ENCODE data around the gene ALCAM. TPM values are rescaled to one million over a fixed set of nuclear protein-coding genes. Genes with fewer than 3 reads are reported as not detected.

Gene ALCAM
- total and polyA plus RNA-seq, 2 of the 8 experiments (the other 6 are each of a cell fraction or from before 2014, with no cell fraction given) = 10.8 to 33.0 TPM

GRCh38 chr3:105414841-105415240 lies 48.1 kb downstream of the ALCAM start:
- Histone ChIP-seq H3K4me3 (ENCODE audit: extremely low read depth in 1 of 4, insufficient read depth in 2 of 4, low read depth in 3 of 4, low read length in 4 of 4) (no peak overlapping the region), H3K56ac (replicated peaks; ENCODE audit: insufficient read length, low read depth, low read length) (no peak overlapping the region), H3K23me2 (ENCODE audit: low read depth, low read length) (no peaks in the 10 kb centered on the region), H4K8ac (ENCODE audit: extremely low read depth, insufficient read depth, low read length) (no peak overlapping the region), H3K4ac (replicated peaks; ENCODE audit: insufficient read length, low read depth, low read length) (no peak overlapping the region), H3K27me3 (replicated peaks in 1 of 4; ENCODE audit: control insufficient read depth in 3 of 4, extremely low read depth in 1 of 4, insufficient read depth in 3 of 4, low read length in 3 of 4) (no peaks in the 10 kb centered on the region), H2BK120ac (replicated peaks; ENCODE audit: low read depth, low read length) (no peak overlapping the region), H3K79me2 (ENCODE audit: control insufficient read depth in 1 of 2, insufficient read depth in 2 of 2, low read length in 2 of 2) (peaks cover 0 to 4% of the 10 kb centered on the region in 2 experiments; a peak in 2 of 4 replicates), H2BK12ac (ENCODE audit: low read depth, low read length) (no peak overlapping the region), H3K27ac (ENCODE audit: low read depth, low read length) (no peak overlapping the region), H3K79me1 (ENCODE audit: low read depth, low read length) (0 out of 2 replicates have a peak, but pooled peaks cover 2% of the 10 kb centered on the region), H4K5ac (ENCODE audit: insufficient read length, low read depth, low read length) (no peak overlapping the region), H3K14ac (ENCODE audit: insufficient read length) (no peak overlapping the region), H3K4me2 (ENCODE audit: insufficient read depth in 1 of 2, low read depth in 2 of 2, low read length in 2 of 2) (no peak overlapping the region), H3K23ac (ENCODE audit: insufficient read length) (no peak overlapping the region), H2BK20ac (ENCODE audit: low read length) (no peak overlapping the region), H3K4me1 (replicated peaks in 1 of 4; ENCODE audit: control insufficient read depth in 3 of 4, insufficient read depth in 4 of 4, low read length in 3 of 4) (no peaks in the 10 kb centered on the region), H2AFZ (ENCODE audit: low read length) (no peak overlapping the region), H3K36me3 (ENCODE audit: control insufficient read depth in 2 of 4, insufficient read depth in 4 of 4, low read length in 3 of 4) (no peaks in the 10 kb centered on the region), H2BK5ac (ENCODE audit: low read depth, low read length) (no peak overlapping the region), H4K20me1 (replicated peaks in 1 of 2; ENCODE audit: control insufficient read depth in 1 of 2, insufficient read depth in 2 of 2, low read length in 2 of 2) (no peaks in the 10 kb centered on the region), H3K9ac (replicated peaks in 1 of 4; ENCODE audit: extremely low read depth in 1 of 4, low read depth in 3 of 4, low read length in 3 of 4) (no peak overlapping the region), H4K91ac (replicated peaks; ENCODE audit: insufficient read length, low read length) (no peak overlapping the region), H3K18ac (ENCODE audit: extremely low read depth, low read length) (no peak overlapping the region), H2AK5ac (ENCODE audit: low read depth, low read length) (no peak overlapping the region), H3K9me3 (ENCODE audit: insufficient read depth in 2 of 2, low read depth in 1 of 2, low read length in 1 of 2) (no peaks in the 10 kb centered on the region), H2BK15ac (ENCODE audit: low read length) (no peak overlapping the region)
- TF ChIP-seq BCL11A (IDR thresholded peaks at IDR 0.05; ENCODE audit: low read depth in 2 of 2, low read length in 2 of 2) (no peak), CEBPB (IDR thresholded peaks at IDR 0.05; ENCODE audit: low read depth, low read length) (no peak), RXRA (IDR thresholded peaks at IDR 0.05; ENCODE audit: insufficient read depth, low read depth, low read length) (no peak), CREB1 (IDR thresholded peaks at IDR 0.05) (no peak)
- FAIRE-seq = no peak
- 91% methylated on average over 4 of the region's 4 CpGs; no CpG with 5 or more reads in 1 of the 2 experiments for WGBS, 2 experiments (ENCODE audit: extremely low coverage in 1 of 2, insufficient coverage in 1 of 2, insufficient read length in 1 of 2, insufficient replicate concordance in 2 of 2, low coverage in 1 of 2, low lambda C conversion rate in 2 of 2, missing lambda C conversion rate in 1 of 2)
- DNase-seq (ENCODE audit: low read depth in 1 of 2, low spot score in 2 of 2) = no peak
- ChIA-PET CTCF (ENCODE audit: partially characterized antibody) (interaction anchor here (1.2 kb wide), 1 partner anchor 13 kb away, joined by 3 read pairs; no protein-coding TSS in a partner anchor), POLR2A (ENCODE audit: partially characterized antibody) (no interaction called here)

Data from H1 (cell line).